ENCODE data around the gene POMT2.

DNA sequence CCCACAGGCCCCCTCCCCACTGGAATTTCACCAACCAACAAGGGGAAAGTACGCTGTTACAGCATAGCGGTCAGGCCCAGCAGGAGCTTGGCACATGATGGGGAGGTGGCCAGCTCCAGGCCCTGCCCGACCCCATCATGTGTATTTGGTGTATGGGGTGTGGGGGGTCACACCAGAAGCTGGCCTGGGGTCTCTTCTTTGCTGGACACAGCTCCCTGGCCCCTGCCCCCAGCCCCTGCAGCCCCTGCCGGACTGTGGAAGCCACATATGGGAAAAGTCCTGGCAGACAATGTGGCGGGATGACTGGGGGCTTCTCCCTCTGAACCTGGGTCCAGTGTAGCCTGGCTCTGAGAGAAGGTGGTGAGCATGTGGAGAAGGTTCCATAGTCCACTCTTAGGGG is 62.1 kb downstream of the POMT2 start:
- TF ChIP-seq POLR2A (IDR thresholded peaks at IDR 0.05): no peak
- TF ChIP-seq, protein P1, sequence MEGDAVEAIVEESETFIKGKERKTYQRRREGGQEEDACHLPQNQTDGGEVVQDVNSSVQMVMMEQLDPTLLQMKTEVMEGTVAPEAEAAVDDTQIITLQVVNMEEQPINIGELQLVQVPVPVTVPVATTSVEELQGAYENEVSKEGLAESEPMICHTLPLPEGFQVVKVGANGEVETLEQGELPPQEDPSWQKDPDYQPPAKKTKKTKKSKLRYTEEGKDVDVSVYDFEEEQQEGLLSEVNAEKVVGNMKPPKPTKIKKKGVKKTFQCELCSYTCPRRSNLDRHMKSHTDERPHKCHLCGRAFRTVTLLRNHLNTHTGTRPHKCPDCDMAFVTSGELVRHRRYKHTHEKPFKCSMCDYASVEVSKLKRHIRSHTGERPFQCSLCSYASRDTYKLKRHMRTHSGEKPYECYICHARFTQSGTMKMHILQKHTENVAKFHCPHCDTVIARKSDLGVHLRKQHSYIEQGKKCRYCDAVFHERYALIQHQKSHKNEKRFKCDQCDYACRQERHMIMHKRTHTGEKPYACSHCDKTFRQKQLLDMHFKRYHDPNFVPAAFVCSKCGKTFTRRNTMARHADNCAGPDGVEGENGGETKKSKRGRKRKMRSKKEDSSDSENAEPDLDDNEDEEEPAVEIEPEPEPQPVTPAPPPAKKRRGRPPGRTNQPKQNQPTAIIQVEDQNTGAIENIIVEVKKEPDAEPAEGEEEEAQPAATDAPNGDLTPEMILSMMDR (IDR thresholded peaks at IDR 0.05): no peak

All from heart left ventricle (tissue), 13 donors.